GM19468 (cell line): ENCODE results near the gene MAP3K3.

Source experiments
- ATAC-seq: cut with Tn5 transposase; IDR thresholded peaks from one replicate; pipeline ENCODE4 v1.9.1; 2021; ENCODE audit warnings: mild to moderate bottlenecking, moderate library complexity, moderate number of reproducible peaks; ENCODE audit not compliant: unreplicated experiment; ENCODE audit errors: extremely low read depth

MAP3K3 gene

GRCh38 chr17:63647936-63648335, 25.7 kb downstream of the MAP3K3 start:
- ATAC-seq: no peak

- ATAC-seq: no peak
Observed at GRCh38 chr17:63649813-63650212, 27.6 kb downstream of the MAP3K3 start.

- no peak for ATAC-seq
Observed at GRCh38 chr17:63652106-63652505, 29.9 kb downstream of the MAP3K3 start.

- ATAC-seq: no peak
Observed at GRCh38 chr17:63653050-63653449, 30.8 kb downstream of the MAP3K3 start.

- ATAC-seq: no peak
Observed at GRCh38 chr17:63657786-63658185, 35.6 kb downstream of the MAP3K3 start.

- no peak for ATAC-seq
Observed at GRCh38 chr17:63658366-63658765, 36.1 kb downstream of the MAP3K3 start.

GRCh38 chr17:63659850-63660249, 37.6 kb downstream of the MAP3K3 start:
- ATAC-seq: no peak

- peak; percentile 32 for ATAC-seq
Observed at GRCh38 chr17:63665527-63666214, 43.5 kb downstream of the MAP3K3 start.

GRCh38 chr17:63672856-63673255, 50.6 kb downstream of the MAP3K3 start:
- ATAC-seq: no peak

- no peak for ATAC-seq
Observed at GRCh38 chr17:63675231-63675606, 53.0 kb downstream of the MAP3K3 start.

- no peak for ATAC-seq
Observed at GRCh38 chr17:63675607-63676546, 53.7 kb downstream of the MAP3K3 start.

- ATAC-seq: no peak
Observed at GRCh38 chr17:63676584-63676983, 54.4 kb downstream of the MAP3K3 start.

GRCh38 chr17:63679214-63679613, 57.0 kb downstream of the MAP3K3 start:
- ATAC-seq: no peak

GRCh38 chr17:63680700-63681099, 58.5 kb downstream of the MAP3K3 start:
- no peak for ATAC-seq

GRCh38 chr17:63681530-63681929, 59.3 kb downstream of the MAP3K3 start:
- ATAC-seq: no peak

GRCh38 chr17:63682441-63682840, 60.2 kb downstream of the MAP3K3 start:
- no peak for ATAC-seq

- no peak for ATAC-seq
Observed at GRCh38 chr17:63682981-63683380, 60.8 kb downstream of the MAP3K3 start.

GRCh38 chr17:63685041-63685440, 62.8 kb downstream of the MAP3K3 start:
- no peak for ATAC-seq

- no peak for ATAC-seq
Observed at GRCh38 chr17:63685578-63685977, 63.4 kb downstream of the MAP3K3 start.

- no peak for ATAC-seq
Observed at GRCh38 chr17:63686138-63686685, 64.0 kb downstream of the MAP3K3 start.

- no peak for ATAC-seq
Observed at GRCh38 chr17:63688396-63689020, 66.3 kb downstream of the MAP3K3 start.
